ENCODE data around the gene TMCO6.
"Not testable (repeated sequence)": the region's sequence is repeated elsewhere in the genome, so short reads cannot be mapped to it uniquely, and the experiment has no call there.

TMCO6 gene

GRCh38 chr5:140603446-140603698 is 35.9 kb upstream of the TMCO6 start:
- H3K4me3 ChIP-seq (ENCODE audit: insufficient read depth, low read depth, low read length, poor library complexity, severe bottlenecking); H3K4me1 ChIP-seq (ENCODE audit: control insufficient read depth, insufficient read depth, low read length, poor library complexity, severe bottlenecking); H3K36me3 ChIP-seq (ENCODE audit: control insufficient read depth, insufficient read depth, low read length); DNase-seq; H3K27me3 ChIP-seq (replicated peaks; ENCODE audit: control insufficient read depth, insufficient read depth, low read length, poor library complexity, severe bottlenecking); H3K9me3 ChIP-seq (ENCODE audit: control insufficient read depth, low read length); H3K27ac ChIP-seq (ENCODE audit: insufficient read depth, low read length, poor library complexity, severe bottlenecking): not testable (repeated sequence)

GRCh38 chr5:140603734-140604133 is 35.5 kb upstream of the TMCO6 start:
- no peak for DNase-seq
- no peaks in the 10 kb centered on the region for H3K36me3 ChIP-seq (ENCODE audit: control insufficient read depth, insufficient read depth, low read length)
- no peak overlapping the region for H3K27ac ChIP-seq (ENCODE audit: insufficient read depth, low read length, poor library complexity, severe bottlenecking)
- no peak overlapping the region for H3K4me3 ChIP-seq (ENCODE audit: insufficient read depth, low read depth, low read length, poor library complexity, severe bottlenecking)
- no peaks in the 10 kb centered on the region for H3K4me1 ChIP-seq (ENCODE audit: control insufficient read depth, insufficient read depth, low read length, poor library complexity, severe bottlenecking)
- H3K27me3 ChIP-seq (replicated peaks; ENCODE audit: control insufficient read depth, insufficient read depth, low read length, poor library complexity, severe bottlenecking), result no peaks in the 10 kb centered on the region
- H3K9me3 ChIP-seq (ENCODE audit: control insufficient read depth, low read length), result no peaks in the 10 kb centered on the region

- no peaks in the 10 kb centered on the region for H3K9me3 ChIP-seq (ENCODE audit: control insufficient read depth, low read length)
- no peak overlapping the region for H3K4me3 ChIP-seq (ENCODE audit: insufficient read depth, low read depth, low read length, poor library complexity, severe bottlenecking)
- no peaks in the 10 kb centered on the region for H3K27me3 ChIP-seq (replicated peaks; ENCODE audit: control insufficient read depth, insufficient read depth, low read length, poor library complexity, severe bottlenecking)
- H3K27ac ChIP-seq (ENCODE audit: insufficient read depth, low read length, poor library complexity, severe bottlenecking), result no peak overlapping the region
- no peaks in the 10 kb centered on the region for H3K36me3 ChIP-seq (ENCODE audit: control insufficient read depth, insufficient read depth, low read length)
- no peak for DNase-seq
- no peaks in the 10 kb centered on the region for H3K4me1 ChIP-seq (ENCODE audit: control insufficient read depth, insufficient read depth, low read length, poor library complexity, severe bottlenecking)
Measured at GRCh38 chr5:140605879-140606278, 33.4 kb upstream of the TMCO6 start.

GRCh38 chr5:140607031-140607430 is 32.2 kb upstream of the TMCO6 start:
- no peak overlapping the region for H3K27ac ChIP-seq (ENCODE audit: insufficient read depth, low read length, poor library complexity, severe bottlenecking)
- no peak overlapping the region for H3K4me3 ChIP-seq (ENCODE audit: insufficient read depth, low read depth, low read length, poor library complexity, severe bottlenecking)
- no peaks in the 10 kb centered on the region for H3K27me3 ChIP-seq (replicated peaks; ENCODE audit: control insufficient read depth, insufficient read depth, low read length, poor library complexity, severe bottlenecking)
- no peaks in the 10 kb centered on the region for H3K9me3 ChIP-seq (ENCODE audit: control insufficient read depth, low read length)
- no peak for DNase-seq
- no peaks in the 10 kb centered on the region for H3K36me3 ChIP-seq (ENCODE audit: control insufficient read depth, insufficient read depth, low read length)
- no peaks in the 10 kb centered on the region for H3K4me1 ChIP-seq (ENCODE audit: control insufficient read depth, insufficient read depth, low read length, poor library complexity, severe bottlenecking)

DNA sequence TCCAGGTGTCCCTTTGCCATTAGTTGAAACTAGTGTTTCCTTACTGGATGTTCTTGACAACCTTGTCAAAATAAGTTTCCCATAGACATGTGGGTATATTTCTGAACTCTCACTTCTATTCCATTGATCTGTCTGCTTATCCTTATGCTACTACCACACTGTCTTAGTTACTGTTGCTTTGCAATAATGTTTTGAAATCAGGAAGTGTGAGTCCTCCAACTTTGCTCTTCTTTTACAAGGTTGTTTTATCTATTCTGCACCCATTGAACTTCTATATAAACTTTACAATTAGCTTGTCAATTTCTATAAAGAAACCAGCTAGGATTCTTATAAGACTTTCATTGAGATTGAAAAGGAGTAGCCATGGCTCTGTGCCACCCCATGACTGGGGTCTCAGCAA is 30.5 kb upstream of the TMCO6 start:
- no peak overlapping the region for H3K4me3 ChIP-seq (ENCODE audit: insufficient read depth, low read depth, low read length, poor library complexity, severe bottlenecking)
- H3K27ac ChIP-seq (ENCODE audit: insufficient read depth, low read length, poor library complexity, severe bottlenecking), result no peak overlapping the region

GRCh38 chr5:140609126-140609525 is 30.1 kb upstream of the TMCO6 start:
- no peaks in the 10 kb centered on the region for H3K4me1 ChIP-seq (ENCODE audit: control insufficient read depth, insufficient read depth, low read length, poor library complexity, severe bottlenecking)
- H3K4me3 ChIP-seq (ENCODE audit: insufficient read depth, low read depth, low read length, poor library complexity, severe bottlenecking), result no peak overlapping the region
- no peaks in the 10 kb centered on the region for H3K9me3 ChIP-seq (ENCODE audit: control insufficient read depth, low read length)
- no peaks in the 10 kb centered on the region for H3K27me3 ChIP-seq (replicated peaks; ENCODE audit: control insufficient read depth, insufficient read depth, low read length, poor library complexity, severe bottlenecking)
- no peaks in the 10 kb centered on the region for H3K36me3 ChIP-seq (ENCODE audit: control insufficient read depth, insufficient read depth, low read length)
- H3K27ac ChIP-seq (ENCODE audit: insufficient read depth, low read length, poor library complexity, severe bottlenecking), result no peak overlapping the region
- no peak for DNase-seq

More for the DNA sequence above, 30.5 kb upstream of the TMCO6 start:
- no peaks in the 10 kb centered on the region for H3K9me3 ChIP-seq (ENCODE audit: control insufficient read depth, low read length)
- DNase-seq, result no peak
- H3K4me1 ChIP-seq (ENCODE audit: control insufficient read depth, insufficient read depth, low read length, poor library complexity, severe bottlenecking), result no peaks in the 10 kb centered on the region
- no peaks in the 10 kb centered on the region for H3K27me3 ChIP-seq (replicated peaks; ENCODE audit: control insufficient read depth, insufficient read depth, low read length, poor library complexity, severe bottlenecking)
- no peaks in the 10 kb centered on the region for H3K36me3 ChIP-seq (ENCODE audit: control insufficient read depth, insufficient read depth, low read length)

- Histone ChIP-seq H3K27ac (ENCODE audit: insufficient read depth, low read length, poor library complexity, severe bottlenecking) (no peak overlapping the region), H3K4me1 (ENCODE audit: control insufficient read depth, insufficient read depth, low read length, poor library complexity, severe bottlenecking) (no peaks in the 10 kb centered on the region), H3K36me3 (ENCODE audit: control insufficient read depth, insufficient read depth, low read length) (no peaks in the 10 kb centered on the region), H3K27me3 (replicated peaks; ENCODE audit: control insufficient read depth, insufficient read depth, low read length, poor library complexity, severe bottlenecking) (no peaks in the 10 kb centered on the region), H3K4me3 (ENCODE audit: insufficient read depth, low read depth, low read length, poor library complexity, severe bottlenecking) (no peak overlapping the region), H3K9me3 (ENCODE audit: control insufficient read depth, low read length) (no peaks in the 10 kb centered on the region)
- no peak for DNase-seq
Measured at GRCh38 chr5:140611020-140611521, 28.2 kb upstream of the TMCO6 start.

DNA sequence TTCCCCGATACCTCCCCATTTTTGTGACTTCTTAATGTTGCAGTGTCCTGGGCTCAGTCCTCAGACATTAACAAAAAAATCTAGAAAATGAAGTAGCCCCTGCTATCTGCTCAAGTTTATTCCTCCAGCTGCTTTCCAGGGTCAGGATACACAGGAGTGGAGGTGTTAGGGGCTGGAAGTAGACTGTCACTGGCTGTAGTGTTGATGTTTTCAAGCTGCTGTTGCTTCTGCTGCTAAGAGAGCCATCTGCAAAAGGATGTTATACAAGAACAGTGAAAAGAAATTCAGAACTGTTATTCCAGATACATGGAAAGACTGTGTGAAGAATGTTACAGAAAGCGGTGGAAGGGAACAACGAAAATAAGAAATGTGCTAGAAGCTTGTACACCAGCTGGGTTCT is 16.9 kb upstream of the TMCO6 start:
- Histone ChIP-seq H3K27me3 (replicated peaks; ENCODE audit: control insufficient read depth, insufficient read depth, low read length, poor library complexity, severe bottlenecking) (no peaks in the 10 kb centered on the region), H3K36me3 (ENCODE audit: control insufficient read depth, insufficient read depth, low read length) (no peaks in the 10 kb centered on the region), H3K4me3 (ENCODE audit: insufficient read depth, low read depth, low read length, poor library complexity, severe bottlenecking) (no peak overlapping the region), H3K4me1 (ENCODE audit: control insufficient read depth, insufficient read depth, low read length, poor library complexity, severe bottlenecking) (no peaks in the 10 kb centered on the region), H3K27ac (ENCODE audit: insufficient read depth, low read length, poor library complexity, severe bottlenecking) (no peak overlapping the region), H3K9me3 (ENCODE audit: control insufficient read depth, low read length) (no peaks in the 10 kb centered on the region)
- DNase-seq, result no peak

GRCh38 chr5:140623061-140623460 is 16.2 kb upstream of the TMCO6 start:
- not testable (repeated sequence) for DNase-seq; H3K36me3 ChIP-seq (ENCODE audit: control insufficient read depth, insufficient read depth, low read length); H3K9me3 ChIP-seq (ENCODE audit: control insufficient read depth, low read length); H3K4me3 ChIP-seq (ENCODE audit: insufficient read depth, low read depth, low read length, poor library complexity, severe bottlenecking); H3K4me1 ChIP-seq (ENCODE audit: control insufficient read depth, insufficient read depth, low read length, poor library complexity, severe bottlenecking); H3K27ac ChIP-seq (ENCODE audit: insufficient read depth, low read length, poor library complexity, severe bottlenecking); H3K27me3 ChIP-seq (replicated peaks; ENCODE audit: control insufficient read depth, insufficient read depth, low read length, poor library complexity, severe bottlenecking)

GRCh38 chr5:140624886-140625285 is 14.4 kb upstream of the TMCO6 start:
- not testable (repeated sequence) for DNase-seq; H3K9me3 ChIP-seq (ENCODE audit: control insufficient read depth, low read length); H3K4me3 ChIP-seq (ENCODE audit: insufficient read depth, low read depth, low read length, poor library complexity, severe bottlenecking); H3K27ac ChIP-seq (ENCODE audit: insufficient read depth, low read length, poor library complexity, severe bottlenecking); H3K27me3 ChIP-seq (replicated peaks; ENCODE audit: control insufficient read depth, insufficient read depth, low read length, poor library complexity, severe bottlenecking); H3K4me1 ChIP-seq (ENCODE audit: control insufficient read depth, insufficient read depth, low read length, poor library complexity, severe bottlenecking); H3K36me3 ChIP-seq (ENCODE audit: control insufficient read depth, insufficient read depth, low read length)

DNA sequence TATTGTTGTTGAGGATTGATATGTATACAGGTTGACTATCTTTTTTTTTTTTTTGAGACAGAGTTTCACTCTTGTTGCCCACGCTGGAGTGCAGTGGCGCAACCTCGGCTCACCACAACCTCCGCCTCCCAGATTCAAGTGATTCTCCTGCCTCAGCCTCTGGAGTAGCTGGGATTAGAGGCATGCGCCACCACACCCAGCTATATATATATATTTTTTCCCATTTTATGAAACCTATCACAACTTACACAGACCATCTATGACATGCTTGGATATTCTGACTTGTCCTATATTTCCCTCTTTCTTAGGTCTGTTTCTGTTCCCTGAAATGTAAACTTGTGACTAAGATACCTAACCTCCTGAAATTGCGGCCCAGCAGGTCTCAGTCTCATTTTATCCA is 11.3 kb upstream of the TMCO6 start:
- H3K27me3 ChIP-seq (replicated peaks; ENCODE audit: control insufficient read depth, insufficient read depth, low read length, poor library complexity, severe bottlenecking), result no peaks in the 10 kb centered on the region
- peaks cover 4% of the 10 kb centered on the region for H3K4me1 ChIP-seq (ENCODE audit: control insufficient read depth, insufficient read depth, low read length, poor library complexity, severe bottlenecking)
- H3K9me3 ChIP-seq (ENCODE audit: control insufficient read depth, low read length), result no peaks in the 10 kb centered on the region
- no peak for DNase-seq
- H3K36me3 ChIP-seq (ENCODE audit: control insufficient read depth, insufficient read depth, low read length), result no peaks in the 10 kb centered on the region
- H3K27ac ChIP-seq (ENCODE audit: insufficient read depth, low read length, poor library complexity, severe bottlenecking), result no peak overlapping the region
- no peak overlapping the region for H3K4me3 ChIP-seq (ENCODE audit: insufficient read depth, low read depth, low read length, poor library complexity, severe bottlenecking)
